ENCODE results near the gene RNF13. TPM values are rescaled to one million over a fixed set of nuclear protein-coding genes. Genes with fewer than 3 reads are reported as not detected.

Gene RNF13
- total RNA-seq, 1 donor from 2014 or later: 49.9 TPM

GRCh38 chr3:149954812-149955211, 141.8 kb downstream of the RNF13 start:
- peaks cover 19% of the 10 kb centered on the region for H4K20me1 ChIP-seq (ENCODE audit: insufficient read depth, low read length)
- H3K36me3 Mint-ChIP-seq (ENCODE audit: low read depth, unreplicated experiment): peaks cover 22% of the 10 kb centered on the region

GRCh38 chr3:149955449-149955848, 142.4 kb downstream of the RNF13 start:
- peaks cover 48% of the 10 kb centered on the region for H3K79me2 ChIP-seq (ENCODE audit: insufficient read depth, low read length)
- no peak overlapping the region for H3K9ac ChIP-seq (ENCODE audit: low read length)
- no peak overlapping the region for H2AFZ ChIP-seq (ENCODE audit: low read depth, low read length)
- Mint-ChIP-seq H3K9me3 (ENCODE audit: unreplicated experiment) (no peaks in the 10 kb centered on the region), H3K4me3 (ENCODE audit: unreplicated experiment) (no peak overlapping the region), H3K4me1 (ENCODE audit: low read depth, unreplicated experiment) (peaks cover 7% of the 10 kb centered on the region), H3K27ac (ENCODE audit: unreplicated experiment) (no peak overlapping the region), H3K27me3 (ENCODE audit: low read depth, unreplicated experiment) (no peaks in the 10 kb centered on the region), H3K36me3 (ENCODE audit: low read depth, unreplicated experiment) (peaks cover 18% of the 10 kb centered on the region)
- peaks cover 19% of the 10 kb centered on the region for H4K20me1 ChIP-seq (ENCODE audit: insufficient read depth, low read length)
- H3K27ac ChIP-seq (ENCODE audit: low read depth, low read length): no peak overlapping the region
- H3K27me3 ChIP-seq (ENCODE audit: insufficient read depth, low read length): no peaks in the 10 kb centered on the region
- FAIRE-seq (no peak), DNase-seq (ENCODE audit: low read depth) (no peak)
- no peaks in the 10 kb centered on the region for H3K9me3 ChIP-seq (ENCODE audit: insufficient read depth, low read depth, low read length)
- H3K4me1 ChIP-seq (ENCODE audit: insufficient read depth, low read length): no peaks in the 10 kb centered on the region
- H3K36me3 ChIP-seq (ENCODE audit: insufficient read depth, low read length): peaks cover 12% of the 10 kb centered on the region
- TF ChIP-seq EZH2 (IDR thresholded peaks at IDR 0.05; ENCODE audit: insufficient read depth, low read length): no peak
- TF ChIP-seq CTCF (IDR thresholded peaks at IDR 0.05; ENCODE audit: insufficient read depth, low read depth, low read length): no peak
- H3K4me3 ChIP-seq (ENCODE audit: insufficient read depth, low read depth, low read length): no peak overlapping the region
- no peak overlapping the region for H3K4me2 ChIP-seq (ENCODE audit: low read length)

More at GRCh38 chr3:149954812-149955211, 141.8 kb downstream of the RNF13 start:
- DNase-seq (ENCODE audit: low read depth): no peak
- TF ChIP-seq CTCF (IDR thresholded peaks at IDR 0.05; ENCODE audit: insufficient read depth, low read depth, low read length): no peak
- no peak for TF ChIP-seq EZH2 (IDR thresholded peaks at IDR 0.05; ENCODE audit: insufficient read depth, low read length)
- Mint-ChIP-seq H3K9me3 (ENCODE audit: unreplicated experiment) (no peaks in the 10 kb centered on the region), H3K4me1 (ENCODE audit: low read depth, unreplicated experiment) (peaks cover 7% of the 10 kb centered on the region), H3K27me3 (ENCODE audit: low read depth, unreplicated experiment) (no peaks in the 10 kb centered on the region), H3K4me3 (ENCODE audit: unreplicated experiment) (no peak overlapping the region), H3K27ac (ENCODE audit: unreplicated experiment) (no peak overlapping the region)
- Histone ChIP-seq H3K9me3 (ENCODE audit: insufficient read depth, low read depth, low read length) (no peaks in the 10 kb centered on the region), H3K27me3 (ENCODE audit: insufficient read depth, low read length) (no peaks in the 10 kb centered on the region), H3K4me1 (ENCODE audit: insufficient read depth, low read length) (no peaks in the 10 kb centered on the region), H2AFZ (ENCODE audit: low read depth, low read length) (no peak overlapping the region), H3K27ac (ENCODE audit: low read depth, low read length) (no peak overlapping the region), H3K4me2 (ENCODE audit: low read length) (no peak overlapping the region), H3K79me2 (ENCODE audit: insufficient read depth, low read length) (peaks cover 45% of the 10 kb centered on the region), H3K4me3 (ENCODE audit: insufficient read depth, low read depth, low read length) (no peak overlapping the region), H3K9ac (ENCODE audit: low read length) (no peak overlapping the region), H3K36me3 (ENCODE audit: insufficient read depth, low read length) (peaks cover 12% of the 10 kb centered on the region)
- FAIRE-seq: no peak

- Histone ChIP-seq H3K4me2 (ENCODE audit: low read length) (no peak overlapping the region), H4K20me1 (ENCODE audit: insufficient read depth, low read length) (peaks cover 19% of the 10 kb centered on the region), H2AFZ (ENCODE audit: low read depth, low read length) (no peak overlapping the region), H3K9me3 (ENCODE audit: insufficient read depth, low read depth, low read length) (no peaks in the 10 kb centered on the region), H3K27me3 (ENCODE audit: insufficient read depth, low read length) (no peaks in the 10 kb centered on the region), H3K4me3 (ENCODE audit: insufficient read depth, low read depth, low read length) (no peak overlapping the region), H3K27ac (ENCODE audit: low read depth, low read length) (no peak overlapping the region), H3K4me1 (ENCODE audit: insufficient read depth, low read length) (no peaks in the 10 kb centered on the region), H3K9ac (ENCODE audit: low read length) (no peak overlapping the region), H3K79me2 (ENCODE audit: insufficient read depth, low read length) (peaks cover 65% of the 10 kb centered on the region), H3K36me3 (ENCODE audit: insufficient read depth, low read length) (peaks cover 11% of the 10 kb centered on the region)
- H3K27ac Mint-ChIP-seq (ENCODE audit: unreplicated experiment): no peak overlapping the region
- TF ChIP-seq EZH2 (IDR thresholded peaks at IDR 0.05; ENCODE audit: insufficient read depth, low read length) (no peak), CTCF (IDR thresholded peaks at IDR 0.05; ENCODE audit: insufficient read depth, low read depth, low read length) (no peak)
- H3K36me3 Mint-ChIP-seq (ENCODE audit: low read depth, unreplicated experiment): peaks cover 7% of the 10 kb centered on the region
- DNase-seq (ENCODE audit: low read depth) (no peak), FAIRE-seq (no peak)
- no peaks in the 10 kb centered on the region for H3K9me3 Mint-ChIP-seq (ENCODE audit: unreplicated experiment)
- H3K4me1 Mint-ChIP-seq (ENCODE audit: low read depth, unreplicated experiment): peaks cover 5% of the 10 kb centered on the region
- H3K4me3 Mint-ChIP-seq (ENCODE audit: unreplicated experiment): no peak overlapping the region
- no peaks in the 10 kb centered on the region for H3K27me3 Mint-ChIP-seq (ENCODE audit: low read depth, unreplicated experiment)
Observed at GRCh38 chr3:149957361-149958125, 144.5 kb downstream of the RNF13 start.
